Gastrocnemius medialis (tissue), 4 donors: ENCODE measurements around the gene SLC16A8. TPM values are rescaled to one million over a fixed set of nuclear protein-coding genes. Genes with fewer than 3 reads are reported as not detected.

Source experiments
- ATAC-seq, 2 donors: fragments of 150-250 bp; one replicate each; pipeline ENCODE4 v1.9.1; 2016
- DNase-seq, 2 donors: peaks; one replicate each; pipeline ENCODE4 v3.0.0-alpha.2; 2019
- H3K27ac ChIP-seq, 4 donors: fragments of 200-600 bp; sonication (generic); 1 replicate in 1 of 4; 2 replicates in 3 of 4; pipeline ENCODE4 v1.5.1; 2016 to 2018; ENCODE audit warnings: mild to moderate bottlenecking in 2 of 4, moderate library complexity in 1 of 4
- H3K27me3 ChIP-seq, 3 donors: fragments of 200-600 bp; sonication (generic) in 2 of 3; 1 replicate in 1 of 3; 2 replicates in 2 of 3; pipeline versions ENCODE4 v1.5.1 to v1.6.0; 2016 to 2019; ENCODE audit warnings: mild to moderate bottlenecking in 1 of 3, moderate library complexity in 1 of 3
- H3K36me3 ChIP-seq, 2 donors: fragments of 200-600 bp; sonication (generic) in 1 of 2; one replicate each; pipeline ENCODE4 v1.5.1; 2017 to 2018
- H3K4me1 ChIP-seq, 2 donors: fragments of 200-600 bp; sonication (generic) in 1 of 2; one replicate each; pipeline ENCODE4 v1.5.1; 2016 to 2017; ENCODE audit warnings: mild to moderate bottlenecking in 2 of 2
- H3K4me3 ChIP-seq, 4 donors: fragments of 200-600 bp; sonication (generic) in 3 of 4; 1 replicate in 1 of 4; 2 replicates in 3 of 4; pipeline ENCODE4 v1.5.1; 2016 to 2019; ENCODE audit warnings: mild to moderate bottlenecking in 2 of 4
- H3K9me3 ChIP-seq, 3 donors: fragments of 200-600 bp; sonication (generic) in 2 of 3; 1 replicate in 1 of 3; 2 replicates in 2 of 3; pipeline ENCODE4 v1.5.1; 2016 to 2019
- CTCF ChIP-seq, 5 experiments: fragments of 450-650 bp in 3 of 5; fragments of 200-600 bp in 2 of 5; sonication (generic) in 2 of 5; IDR thresholded peaks in 4 of 5; conservative IDR thresholded peaks in 1 of 5; 1 replicate in 4 of 5; 2 replicates in 1 of 5; pipeline ENCODE4 v1.5.1; 2016 to 2019; ENCODE audit warnings: antibody characterized with exemption in 5 of 5, mild to moderate bottlenecking in 3 of 5, moderate library complexity in 3 of 5
- POLR2A ChIP-seq, 2 donors: fragments of 450-650 bp; IDR thresholded peaks; one replicate each; pipeline ENCODE4 v1.6.1; 2017; ENCODE audit warnings: antibody characterized with exemption in 2 of 2, mild to moderate bottlenecking in 2 of 2, moderate library complexity in 2 of 2
- in situ Hi-C, 4 donors: fragments of 200-750 bp; cut with MboI; loops; one replicate each; pipeline versions ENCODE4 v1.15.0 to v1.8.0; 2017; ENCODE audit warnings: low sequenced_read_pairs in 4 of 4
- intact Hi-C: fragments of 100-400 bp; cut with DNase I; formaldehyde crosslinking; loops from one replicate; pipeline ENCODE4 v1.15.1; 2023; ENCODE audit warnings: low total_unique reads
- total RNA-seq, 4 donors: library from RNA; depleted of rRNA; stranded (reverse); fragments of >200 nt; gene quantifications; one replicate each; pipeline versions ENCODE4 v1.1.0 to v1.2.3, GENCODE V29; 2016

SLC16A8 gene
- total RNA-seq, 4 donors from 2014 or later = 0.42 TPM; not detected in 3

GRCh38 chr22:38046070-38046748 is 37.8 kb downstream of the SLC16A8 start:
- DNase-seq = no peak
- no peak for TF ChIP-seq POLR2A (IDR thresholded peaks at IDR 0.05)
- TF ChIP-seq CTCF (IDR thresholded peaks at IDR 0.05 in 4 of 5, conservative IDR thresholded peaks at IDR 0.05 in 1 of 5) = no peak
- Histone ChIP-seq H3K9me3 (no peaks in the 10 kb centered on the region), H3K27me3 (no peaks in the 10 kb centered on the region), H3K27ac (no peak overlapping the region), H3K4me1 (no peaks in the 10 kb centered on the region), H3K4me3 (no peak overlapping the region), H3K36me3 (no peaks in the 10 kb centered on the region)
- intact Hi-C loops = no loop called here
- in situ Hi-C loops = loop anchor here in 1 of 4 donors (10.0 kb wide), 1 partner anchor 309 kb away; no protein-coding TSS in a partner anchor
- no peak for ATAC-seq

- in situ Hi-C loops (loop anchor here in 1 of 4 donors (10.0 kb wide), 1 partner anchor 311 kb away; no protein-coding TSS in a partner anchor), intact Hi-C loops (no loop called here)
- H3K27ac ChIP-seq = no peak overlapping the region
- ATAC-seq (no peak), DNase-seq (no peak)
- H3K36me3 ChIP-seq = no peaks in the 10 kb centered on the region
- H3K4me1 ChIP-seq = peaks cover 0 to 11% of the 10 kb centered on the region in 2 donors
- H3K9me3 ChIP-seq = no peaks in the 10 kb centered on the region
- TF ChIP-seq POLR2A (IDR thresholded peaks at IDR 0.05) (no peak), CTCF (IDR thresholded peaks at IDR 0.05 in 4 of 5, conservative IDR thresholded peaks at IDR 0.05 in 1 of 5) (no peak)
- H3K27me3 ChIP-seq = no peaks in the 10 kb centered on the region
- H3K4me3 ChIP-seq = no peak overlapping the region
These were observed 40.6 kb downstream of the SLC16A8 start for GRCh38 chr22:38043151-38044039.

- H3K4me1 ChIP-seq = peaks cover 0 to 11% of the 10 kb centered on the region in 2 donors
- in situ Hi-C loops (loop anchor here in 1 of 4 donors (10.0 kb wide), 1 partner anchor 312 kb away; no protein-coding TSS in a partner anchor), intact Hi-C loops (no loop called here)
- DNase-seq = no peak
- no peaks in the 10 kb centered on the region for H3K9me3 ChIP-seq
- no peak overlapping the region for H3K27ac ChIP-seq
- H3K4me3 ChIP-seq = no peak overlapping the region
- TF ChIP-seq POLR2A (IDR thresholded peaks at IDR 0.05) (no peak), CTCF (IDR thresholded peaks at IDR 0.05 in 4 of 5, conservative IDR thresholded peaks at IDR 0.05 in 1 of 5) (no peak)
- H3K27me3 ChIP-seq = no peaks in the 10 kb centered on the region
- no peak for ATAC-seq
- H3K36me3 ChIP-seq = no peaks in the 10 kb centered on the region
These were observed 41.5 kb downstream of the SLC16A8 start for GRCh38 chr22:38042488-38042790.

- Histone ChIP-seq H3K9me3 (no peaks in the 10 kb centered on the region), H3K4me1 (peaks cover 0 to 11% of the 10 kb centered on the region in 2 donors), H3K27me3 (no peaks in the 10 kb centered on the region), H3K27ac (no peak overlapping the region), H3K36me3 (no peaks in the 10 kb centered on the region), H3K4me3 (no peak overlapping the region)
- TF ChIP-seq CTCF (IDR thresholded peaks at IDR 0.05 in 4 of 5, conservative IDR thresholded peaks at IDR 0.05 in 1 of 5) (no peak), POLR2A (IDR thresholded peaks at IDR 0.05) (no peak)
- intact Hi-C loops (no loop called here), in situ Hi-C loops (loop anchor here in 1 of 4 donors (10.0 kb wide), 1 partner anchor 313 kb away; no protein-coding TSS in a partner anchor)
- ATAC-seq (no peak), DNase-seq (no peak)
These were observed 42.1 kb downstream of the SLC16A8 start for GRCh38 chr22:38041760-38042487.
